Caco-2 (cell line): ENCODE data around the gene MTA3. TPM values are rescaled to one million over a fixed set of nuclear protein-coding genes. Genes with fewer than 3 reads are reported as not detected.

Experiments used
- BruUV-seq: library from RNA; stranded (reverse); fragments of 400-500 nt; replicated peaks from 2 replicates; lab custom pipeline; 2021; lab: Mats Ljungman, UMichigan
- CTCF ChIA-PET: fragments of 300-600 bp; sonication (Branson Sonifier 250); formaldehyde crosslinking; loops from one replicate; lab custom pipeline; 2022; ENCODE audit warnings: antibody characterized with exemption; lab: Charles Lee
- POLR2A ChIA-PET: fragments of 300-600 bp; sonication (Branson Sonifier 250); formaldehyde crosslinking; loops from one replicate; lab custom pipeline; 2022; ENCODE audit warnings: antibody characterized with exemption; lab: Charles Lee
- DNase-seq, 2 experiments: peaks; one replicate each; pipeline versions ENCODE4 v3.0.0 to v3.0.0-alpha.2; 2020 to 2022
- H3K27me3 ChIP-seq: replicated peaks from 2 replicates; pipeline ENCODE4 v1.6.0; 2011; ENCODE audit warnings: low read length; ENCODE audit not compliant: control insufficient read depth, insufficient read depth
- H3K36me3 ChIP-seq: 2 replicates; pipeline ENCODE4 v1.5.1; 2011; ENCODE audit warnings: low read length; ENCODE audit not compliant: control insufficient read depth, insufficient read depth
- H3K4me1 ChIP-seq: fragments of 250-450 bp; sonication (Bioruptor Pico); 2 replicates; pipeline ENCODE4 v1.5.1; 2020; ENCODE audit warnings: mild to moderate bottlenecking
- H3K4me3 ChIP-seq: 2 replicates; pipeline ENCODE4 v1.5.1; 2011; ENCODE audit warnings: low read depth, mild to moderate bottlenecking, control low read depth, low read length
- H3K9me3 ChIP-seq: fragments of 250-450 bp; sonication (Bioruptor Pico); 2 replicates; pipeline ENCODE4 v1.5.1; 2020; ENCODE audit warnings: mild to moderate bottlenecking, moderate library complexity
- H3K27ac Mint-ChIP-seq: one replicate; pipeline ENCODE4 v1.8.0; 2022; ENCODE audit warnings: mixed read lengths; ENCODE audit not compliant: unreplicated experiment
- H3K27me3 Mint-ChIP-seq: one replicate; pipeline ENCODE4 v1.8.0; 2022; ENCODE audit warnings: mixed read lengths; ENCODE audit not compliant: insufficient read depth, unreplicated experiment
- H3K36me3 Mint-ChIP-seq: one replicate; pipeline ENCODE4 v1.8.0; 2022; ENCODE audit warnings: mild to moderate bottlenecking, mixed read lengths; ENCODE audit not compliant: insufficient read depth, unreplicated experiment
- H3K4me1 Mint-ChIP-seq: one replicate; pipeline ENCODE4 v1.8.0; 2022; ENCODE audit warnings: low read depth, mixed read lengths; ENCODE audit not compliant: unreplicated experiment
- H3K4me3 Mint-ChIP-seq: one replicate; pipeline ENCODE4 v1.8.0; 2022; ENCODE audit warnings: mild to moderate bottlenecking, moderate library complexity, mixed read lengths; ENCODE audit not compliant: unreplicated experiment
- H3K9me3 Mint-ChIP-seq: one replicate; pipeline ENCODE4 v1.8.0; 2022; ENCODE audit warnings: mixed read lengths; ENCODE audit not compliant: unreplicated experiment
- intact Hi-C: fragments of 100-400 bp; cut with micrococcal nuclease; formaldehyde crosslinking; loops from one replicate; pipeline ENCODE4 v1.10.0; 2022; ENCODE audit not compliant: unreplicated experiment
- total RNA-seq: library from RNA; stranded (reverse); gene quantifications from 2 replicates; pipeline ENCODE4 v1.2.3, GENCODE V29; 2022
- TF ChIP-seq, protein P1 (sequence below), 2 experiments: fragments of 200-600 bp in 1 of 2; IDR thresholded peaks; 1 replicate in 1 of 2; 2 replicates in 1 of 2; pipeline versions ENCODE4 v1.5.1 to v1.8.0; 2011 to 2022; ENCODE audit warnings: antibody characterized with exemption in 1 of 2, control low read depth in 1 of 2, inconsistent platforms in 1 of 2, low read depth in 1 of 2, low read length in 1 of 2, mild to moderate bottlenecking in 1 of 2, moderate library complexity in 1 of 2; ENCODE audit not compliant: insufficient read depth in 1 of 2, severe bottlenecking in 1 of 2, unreplicated experiment in 1 of 2

Gene MTA3
- total RNA-seq, 1 experiment from 2014 or later = 85.7 TPM

DNA sequence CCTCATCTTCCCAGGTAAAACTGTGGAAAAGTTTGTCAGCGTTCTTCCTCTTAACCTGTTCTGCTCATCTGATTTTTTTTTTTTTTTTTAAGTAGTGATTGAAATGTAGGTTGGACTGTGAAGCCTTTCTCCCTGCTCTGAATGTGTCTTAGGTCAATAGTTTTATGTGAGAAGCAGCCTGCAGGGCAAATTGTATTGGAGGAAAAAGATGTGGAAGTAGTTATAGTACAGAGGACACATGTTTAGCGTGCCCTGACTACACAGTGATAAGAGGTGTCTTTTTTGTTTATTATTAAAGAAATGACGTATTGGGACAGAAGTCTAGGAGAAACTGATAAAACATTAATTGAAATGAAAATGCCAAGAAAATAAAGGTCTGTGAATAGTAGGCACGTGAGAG is 1.5 kb downstream of the MTA3 start:
- H3K4me1 Mint-ChIP-seq = peaks cover 18% of the 10 kb centered on the region
- H3K9me3 Mint-ChIP-seq = no peaks in the 10 kb centered on the region
- peak overlapping the region; percentile 86 for H3K27ac Mint-ChIP-seq
- POLR2A ChIA-PET = no interaction called here
- Histone ChIP-seq H3K9me3 (no peaks in the 10 kb centered on the region), H3K27me3 (no peaks in the 10 kb centered on the region), H3K36me3 (no peaks in the 10 kb centered on the region), H3K4me1 (peaks cover 18% of the 10 kb centered on the region), H3K4me3 (peak overlapping the region; percentile 95)
- CTCF ChIA-PET = no interaction called here
- intact Hi-C loops = loop anchor here (1.0 kb wide), 1 partner anchor 8 kb away; no protein-coding TSS in a partner anchor
- DNase-seq = no peak
- no TSS peak for BruUV-seq
- peaks cover 47% of the 10 kb centered on the region for H3K36me3 Mint-ChIP-seq
- H3K4me3 Mint-ChIP-seq = peak overlapping the region; percentile 88
- TF ChIP-seq, protein P1, sequence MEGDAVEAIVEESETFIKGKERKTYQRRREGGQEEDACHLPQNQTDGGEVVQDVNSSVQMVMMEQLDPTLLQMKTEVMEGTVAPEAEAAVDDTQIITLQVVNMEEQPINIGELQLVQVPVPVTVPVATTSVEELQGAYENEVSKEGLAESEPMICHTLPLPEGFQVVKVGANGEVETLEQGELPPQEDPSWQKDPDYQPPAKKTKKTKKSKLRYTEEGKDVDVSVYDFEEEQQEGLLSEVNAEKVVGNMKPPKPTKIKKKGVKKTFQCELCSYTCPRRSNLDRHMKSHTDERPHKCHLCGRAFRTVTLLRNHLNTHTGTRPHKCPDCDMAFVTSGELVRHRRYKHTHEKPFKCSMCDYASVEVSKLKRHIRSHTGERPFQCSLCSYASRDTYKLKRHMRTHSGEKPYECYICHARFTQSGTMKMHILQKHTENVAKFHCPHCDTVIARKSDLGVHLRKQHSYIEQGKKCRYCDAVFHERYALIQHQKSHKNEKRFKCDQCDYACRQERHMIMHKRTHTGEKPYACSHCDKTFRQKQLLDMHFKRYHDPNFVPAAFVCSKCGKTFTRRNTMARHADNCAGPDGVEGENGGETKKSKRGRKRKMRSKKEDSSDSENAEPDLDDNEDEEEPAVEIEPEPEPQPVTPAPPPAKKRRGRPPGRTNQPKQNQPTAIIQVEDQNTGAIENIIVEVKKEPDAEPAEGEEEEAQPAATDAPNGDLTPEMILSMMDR (IDR thresholded peaks at IDR 0.05; ENCODE audit: insufficient read depth in 1 of 2, low read depth in 1 of 2, low read length in 1 of 2, severe bottlenecking in 1 of 2, unreplicated experiment in 1 of 2) = no peak
- no peaks in the 10 kb centered on the region for H3K27me3 Mint-ChIP-seq

DNA sequence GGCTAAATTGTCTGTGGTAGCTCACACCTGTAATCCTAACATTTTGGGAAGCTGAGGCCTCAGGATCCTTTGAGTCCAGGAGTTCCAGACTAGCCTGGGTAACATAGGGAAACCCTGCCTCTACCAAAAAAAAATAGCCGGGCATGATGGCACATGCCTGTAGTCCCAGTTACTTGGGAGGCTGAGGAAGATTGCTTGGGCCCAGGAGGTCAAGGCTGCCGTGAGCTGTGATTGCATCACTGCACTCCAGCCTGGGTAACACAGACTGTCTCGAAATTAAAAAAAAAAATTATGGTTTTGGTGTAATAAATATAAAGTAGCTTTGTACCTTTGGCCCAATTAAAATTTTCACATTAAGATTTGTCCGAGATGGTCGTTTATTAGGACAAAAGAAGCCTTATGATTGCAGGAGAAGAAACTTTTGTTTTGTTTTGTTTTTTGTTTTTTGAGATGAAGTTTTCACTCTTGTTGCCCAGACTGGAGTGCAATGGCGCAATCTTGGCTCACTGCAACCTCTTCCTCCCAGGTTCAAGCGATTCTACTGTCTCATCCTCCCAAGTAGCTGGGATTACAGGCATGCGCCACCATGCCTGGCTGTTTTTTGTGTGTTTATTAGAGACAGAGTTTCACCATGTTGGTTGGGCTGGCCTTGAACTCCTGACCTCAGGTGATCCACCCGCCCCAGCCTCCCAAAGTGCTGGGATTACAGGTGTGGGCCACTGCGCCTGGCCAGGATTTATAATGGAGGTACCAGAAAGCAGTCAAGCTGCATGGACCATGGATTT is 4.1 kb downstream of the MTA3 start:
- H3K27me3 ChIP-seq = no peaks in the 10 kb centered on the region
- peaks cover 14% of the 10 kb centered on the region for H3K4me1 ChIP-seq
- Mint-ChIP-seq H3K27ac (no peak overlapping the region), H3K36me3 (peaks cover 73% of the 10 kb centered on the region), H3K9me3 (no peaks in the 10 kb centered on the region), H3K27me3 (no peaks in the 10 kb centered on the region), H3K4me1 (peaks cover 14% of the 10 kb centered on the region), H3K4me3 (no peak overlapping the region)
- intact Hi-C loops = no loop called here
- CTCF ChIA-PET = interaction anchor here (0.6 kb wide), 1 partner anchor 22 kb away, joined by 8 read pairs; no protein-coding TSS in a partner anchor
- no peak for DNase-seq
- TF ChIP-seq, protein P1 (IDR thresholded peaks at IDR 0.05; ENCODE audit: insufficient read depth in 1 of 2, low read depth in 1 of 2, low read length in 1 of 2, severe bottlenecking in 1 of 2, unreplicated experiment in 1 of 2) = no peak
- POLR2A ChIA-PET = no interaction called here
- no peaks in the 10 kb centered on the region for H3K9me3 ChIP-seq
- no TSS peak for BruUV-seq
- H3K36me3 ChIP-seq = no peaks in the 10 kb centered on the region
- no peak overlapping the region for H3K4me3 ChIP-seq

DNA sequence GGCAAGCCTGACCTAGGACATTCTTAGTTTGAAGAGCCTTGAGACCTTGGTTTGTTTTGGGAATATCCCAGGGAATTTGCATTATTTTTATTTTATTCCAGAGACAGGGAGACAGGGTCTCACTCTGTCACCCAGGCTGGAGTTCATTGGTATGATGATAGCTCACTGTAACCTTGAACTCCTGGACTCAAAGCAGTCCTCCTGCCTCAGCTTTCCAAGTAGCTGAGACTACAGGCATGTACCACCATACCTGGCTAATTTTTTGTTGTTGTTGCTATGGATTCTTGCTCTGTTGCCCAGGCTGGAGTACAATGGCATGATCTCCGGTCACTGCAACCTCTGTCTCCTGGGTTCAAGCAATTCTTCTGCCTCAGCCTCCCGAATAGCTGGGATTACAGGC is 4.8 kb downstream of the MTA3 start:
- Mint-ChIP-seq H3K27me3 (no peaks in the 10 kb centered on the region), H3K27ac (no peak overlapping the region), H3K9me3 (no peaks in the 10 kb centered on the region), H3K4me3 (no peak overlapping the region), H3K4me1 (peaks cover 9% of the 10 kb centered on the region), H3K36me3 (peaks cover 76% of the 10 kb centered on the region)
- BruUV-seq = no TSS peak
- no peak for DNase-seq
- peaks cover 7% of the 10 kb centered on the region for H3K4me1 ChIP-seq
- no peaks in the 10 kb centered on the region for H3K27me3 ChIP-seq
- no peak overlapping the region for H3K4me3 ChIP-seq
- TF ChIP-seq, protein P1 (IDR thresholded peaks at IDR 0.05; ENCODE audit: insufficient read depth in 1 of 2, low read depth in 1 of 2, low read length in 1 of 2, severe bottlenecking in 1 of 2, unreplicated experiment in 1 of 2) = no peak
- intact Hi-C loops = no loop called here
- CTCF ChIA-PET = no interaction called here
- no peaks in the 10 kb centered on the region for H3K9me3 ChIP-seq
- no peaks in the 10 kb centered on the region for H3K36me3 ChIP-seq
- POLR2A ChIA-PET = no interaction called here
